ENCODE results near the gene NFKBIZ.
A peak's percentile ranks its signal among the peaks of the same experiment; 100 is the strongest.

Gene NFKBIZ

DNA sequence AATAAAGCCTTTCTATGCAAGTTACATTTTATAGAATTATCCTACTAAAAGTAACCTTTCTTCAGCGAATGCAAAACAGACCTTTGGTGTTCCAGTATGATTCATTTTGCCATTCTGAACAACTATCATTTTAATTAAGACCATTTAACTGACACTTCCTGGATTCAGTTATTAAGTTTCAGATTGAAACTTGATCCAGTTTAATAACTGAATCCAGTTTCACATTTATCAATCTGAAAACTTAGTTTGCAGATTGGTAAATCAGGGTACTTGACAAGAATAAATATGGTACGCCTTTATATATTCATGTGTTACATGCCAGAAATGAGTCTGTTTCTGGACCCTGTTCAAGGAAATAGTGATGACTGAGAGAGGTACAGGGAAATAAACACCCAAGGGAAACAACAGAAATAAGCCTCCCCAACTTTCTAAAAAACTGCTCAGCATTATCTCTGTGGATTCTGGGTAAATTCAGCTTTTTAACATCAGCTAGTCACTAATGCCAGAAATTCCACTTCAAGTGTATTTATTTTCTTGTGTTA lies 23.3 kb upstream of the NFKBIZ start:
- no peak for DNase-seq (ENCODE audit: low spot score)

DNA sequence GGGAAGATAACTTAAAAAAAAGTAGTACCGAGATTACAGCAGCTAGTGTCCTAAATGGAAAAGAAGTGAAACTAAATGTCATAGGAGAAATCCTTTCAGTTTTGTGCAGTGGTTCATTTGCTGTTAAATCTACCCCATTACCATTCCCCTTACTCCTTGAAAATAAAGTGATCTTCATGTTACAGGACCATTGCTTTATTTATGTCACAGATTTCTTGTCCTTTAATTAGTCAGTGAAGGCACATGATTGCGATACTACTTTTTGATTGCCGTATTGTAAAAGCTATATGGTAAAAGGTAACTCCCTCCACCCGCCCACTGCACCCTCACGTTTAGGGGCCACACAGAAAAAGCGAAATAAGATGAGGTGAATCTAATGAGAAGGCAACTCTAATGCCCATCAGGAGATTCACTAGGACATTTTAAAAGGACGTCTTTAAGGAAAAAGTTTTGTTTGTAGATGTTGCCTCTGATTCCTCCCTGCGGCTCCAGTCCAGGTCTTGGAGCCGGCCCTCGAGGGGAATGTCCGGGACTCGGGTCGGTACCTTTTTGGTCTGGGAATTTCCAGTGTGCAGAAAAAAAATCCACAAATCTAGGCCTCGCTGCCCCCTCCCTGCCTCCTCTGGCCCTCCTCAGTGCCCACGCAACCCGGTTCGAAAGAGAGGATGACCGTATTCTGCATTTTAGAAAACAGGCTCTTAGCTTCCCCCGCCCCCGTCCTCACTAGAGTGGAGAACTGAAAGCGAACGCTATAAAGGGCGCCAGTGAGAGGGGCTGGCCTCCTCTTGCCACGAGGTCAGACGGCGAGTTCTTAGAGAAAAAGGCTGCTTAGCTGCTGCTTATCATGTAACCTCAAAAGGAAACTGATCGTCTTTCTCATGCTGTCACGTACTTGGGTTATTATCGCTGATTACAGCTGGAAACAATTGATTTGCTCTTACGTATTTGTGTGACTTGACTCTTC lies 21.8 kb upstream of the NFKBIZ start:
- DNase-seq (ENCODE audit: low spot score) = peak; percentile 46

DNA sequence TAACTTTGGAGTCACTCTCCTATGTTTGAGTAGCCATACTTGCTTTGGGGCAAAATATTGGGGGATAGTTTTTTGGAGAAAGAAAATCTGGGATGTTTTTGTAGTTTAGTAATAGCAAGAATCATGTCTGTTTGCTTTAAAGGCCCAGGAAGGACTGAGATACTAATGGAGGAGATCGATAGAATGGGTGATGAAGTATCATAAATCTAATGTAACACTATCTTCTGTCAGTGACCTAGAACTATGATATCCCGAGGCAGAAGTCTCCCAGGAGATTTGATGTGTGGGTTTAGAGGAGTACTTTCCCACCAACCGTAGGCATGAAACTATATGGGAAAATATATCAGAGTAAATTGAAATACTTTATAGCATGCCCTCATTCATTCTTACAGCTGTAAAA lies 21.0 kb upstream of the NFKBIZ start:
- DNase-seq (ENCODE audit: low spot score) = no peak

DNA sequence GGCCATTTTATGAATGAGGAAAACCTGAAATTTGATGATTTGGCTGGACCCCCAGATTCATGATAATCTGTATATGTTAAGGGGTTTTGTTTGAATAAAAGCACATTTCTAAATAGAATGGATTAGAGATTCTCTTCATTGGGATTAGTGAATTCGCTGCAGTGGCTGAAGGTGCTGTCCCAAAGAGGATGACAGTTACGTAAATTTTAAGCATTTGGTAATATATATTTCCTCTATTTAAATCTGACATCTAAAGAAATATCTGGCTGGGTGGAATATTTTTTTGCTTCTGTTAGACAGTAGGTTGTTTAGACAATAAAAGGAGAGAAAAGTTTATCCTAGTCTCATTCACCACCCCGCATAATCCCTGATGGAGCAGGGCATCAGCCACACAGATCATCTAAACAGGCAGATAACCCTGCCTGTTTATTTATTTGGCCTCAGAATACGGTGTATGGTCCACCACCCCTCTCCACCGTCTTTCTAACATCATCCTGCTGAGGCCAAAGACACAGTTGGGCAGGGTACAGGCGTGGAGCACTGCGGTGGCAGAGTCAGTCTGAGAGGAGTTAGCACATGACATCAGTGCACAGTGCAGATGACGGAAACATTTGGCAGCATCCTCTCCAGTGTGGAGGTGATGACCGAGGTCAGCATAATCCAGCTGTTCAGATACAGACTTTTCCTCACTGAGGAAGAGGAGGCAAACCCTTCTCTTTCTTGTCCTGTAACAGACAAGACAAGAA lies 20.4 kb upstream of the NFKBIZ start:
- no peak for DNase-seq (ENCODE audit: low spot score)

DNA sequence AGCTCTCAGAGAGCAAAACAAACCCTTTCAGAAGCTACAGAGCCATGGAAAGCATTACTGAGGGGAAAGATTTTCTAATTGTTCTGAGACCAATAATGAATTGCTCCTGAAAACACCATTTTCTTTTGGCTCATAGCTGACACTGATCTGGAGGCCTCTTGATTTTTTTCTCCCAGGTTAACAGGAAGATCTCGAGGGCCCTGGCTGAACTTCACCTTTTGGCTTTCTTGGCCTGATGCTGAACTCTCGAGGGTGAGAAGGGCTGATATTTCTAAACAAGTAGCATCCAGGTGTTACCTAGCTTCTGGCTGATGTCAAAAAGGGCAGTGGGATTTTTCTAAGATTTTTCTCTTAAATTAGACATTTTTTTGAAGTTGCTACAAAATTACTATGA lies 19.9 kb upstream of the NFKBIZ start:
- DNase-seq (ENCODE audit: low spot score) = no peak

DNA sequence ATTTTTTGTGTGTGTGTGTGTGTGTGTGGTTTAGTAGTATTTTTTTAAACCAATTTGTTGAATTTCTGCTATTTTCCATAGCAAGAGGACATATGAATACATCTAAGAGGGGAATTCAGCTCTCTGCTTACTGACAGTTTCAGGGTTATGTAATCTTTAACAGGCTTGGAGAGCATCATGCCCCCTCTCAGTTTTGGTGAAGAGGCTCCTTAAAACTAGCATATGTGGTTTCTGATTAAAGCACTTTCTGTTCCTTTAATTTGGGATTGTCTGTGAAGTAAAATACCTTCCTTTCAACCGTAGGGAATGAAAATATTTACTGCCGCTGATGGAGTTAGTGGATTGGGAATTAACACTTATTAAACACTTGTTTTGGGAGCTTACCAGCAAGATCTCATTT lies 19.4 kb upstream of the NFKBIZ start:
- DNase-seq (ENCODE audit: low spot score) = no peak

DNA sequence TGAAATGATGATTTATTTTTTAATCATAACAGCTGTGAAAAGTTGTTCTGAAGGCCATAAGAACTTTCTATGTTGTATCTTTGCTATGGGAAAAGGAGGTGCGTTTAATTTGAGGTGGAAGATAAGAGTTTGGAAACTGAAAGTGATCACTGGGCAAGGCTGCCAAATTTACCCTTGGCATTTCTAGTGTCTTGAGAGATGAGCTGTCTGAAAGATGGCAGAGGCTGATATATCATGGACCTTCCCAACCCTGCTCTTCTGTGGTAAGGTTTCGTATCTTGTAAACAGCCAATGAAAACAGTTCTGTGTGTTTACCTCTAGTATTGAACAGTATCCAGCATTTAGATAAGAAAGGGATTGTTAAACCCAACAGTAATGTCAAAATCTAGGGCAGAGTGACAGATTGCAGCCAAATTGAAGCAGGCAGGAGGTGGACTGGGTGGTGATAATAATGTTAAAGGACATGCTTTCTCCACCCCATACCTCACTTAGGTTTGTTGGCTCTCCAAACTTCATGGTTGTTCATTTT lies 15.8 kb upstream of the NFKBIZ start:
- DNase-seq (ENCODE audit: low spot score) = no peak

DNA sequence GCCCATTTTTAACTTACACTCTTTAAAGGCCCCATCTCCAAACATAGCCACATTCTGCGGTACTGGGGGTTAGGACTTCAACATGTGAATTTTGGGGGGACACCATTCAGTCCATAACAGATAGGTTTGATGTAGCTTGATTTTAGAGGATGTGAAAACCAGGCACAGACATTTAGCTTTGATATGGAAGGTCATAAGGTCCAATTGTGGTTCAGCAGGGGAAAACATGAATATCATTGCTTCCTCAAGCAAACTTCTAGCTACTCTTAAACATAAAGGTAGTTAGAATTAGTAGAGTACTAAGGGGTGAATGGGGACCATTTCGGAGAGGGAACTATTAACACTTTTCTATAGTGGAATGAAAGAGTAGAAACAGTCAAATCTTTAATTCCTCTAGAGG lies 13.6 kb upstream of the NFKBIZ start:
- no peak for DNase-seq (ENCODE audit: low spot score)

DNA sequence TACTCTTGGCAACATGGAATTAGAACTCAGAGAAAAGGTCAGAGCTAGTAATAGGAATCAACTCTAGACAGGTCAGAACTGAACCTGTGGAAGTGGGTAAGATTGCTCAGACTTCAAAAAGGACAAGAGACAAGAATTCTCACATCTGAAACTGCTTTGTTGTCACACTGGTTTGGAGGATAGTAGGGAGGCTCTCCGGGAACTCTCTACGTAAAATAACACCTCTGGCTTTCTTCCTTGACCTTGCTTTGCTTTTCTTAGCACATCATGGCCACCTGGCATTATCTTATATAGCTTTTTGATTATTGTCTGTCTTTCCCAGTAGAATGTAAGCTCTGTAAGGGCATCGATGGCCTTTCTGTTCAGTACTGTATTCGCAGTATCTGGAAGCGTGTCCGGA lies 13.2 kb upstream of the NFKBIZ start:
- DNase-seq (ENCODE audit: low spot score) = no peak

DNA sequence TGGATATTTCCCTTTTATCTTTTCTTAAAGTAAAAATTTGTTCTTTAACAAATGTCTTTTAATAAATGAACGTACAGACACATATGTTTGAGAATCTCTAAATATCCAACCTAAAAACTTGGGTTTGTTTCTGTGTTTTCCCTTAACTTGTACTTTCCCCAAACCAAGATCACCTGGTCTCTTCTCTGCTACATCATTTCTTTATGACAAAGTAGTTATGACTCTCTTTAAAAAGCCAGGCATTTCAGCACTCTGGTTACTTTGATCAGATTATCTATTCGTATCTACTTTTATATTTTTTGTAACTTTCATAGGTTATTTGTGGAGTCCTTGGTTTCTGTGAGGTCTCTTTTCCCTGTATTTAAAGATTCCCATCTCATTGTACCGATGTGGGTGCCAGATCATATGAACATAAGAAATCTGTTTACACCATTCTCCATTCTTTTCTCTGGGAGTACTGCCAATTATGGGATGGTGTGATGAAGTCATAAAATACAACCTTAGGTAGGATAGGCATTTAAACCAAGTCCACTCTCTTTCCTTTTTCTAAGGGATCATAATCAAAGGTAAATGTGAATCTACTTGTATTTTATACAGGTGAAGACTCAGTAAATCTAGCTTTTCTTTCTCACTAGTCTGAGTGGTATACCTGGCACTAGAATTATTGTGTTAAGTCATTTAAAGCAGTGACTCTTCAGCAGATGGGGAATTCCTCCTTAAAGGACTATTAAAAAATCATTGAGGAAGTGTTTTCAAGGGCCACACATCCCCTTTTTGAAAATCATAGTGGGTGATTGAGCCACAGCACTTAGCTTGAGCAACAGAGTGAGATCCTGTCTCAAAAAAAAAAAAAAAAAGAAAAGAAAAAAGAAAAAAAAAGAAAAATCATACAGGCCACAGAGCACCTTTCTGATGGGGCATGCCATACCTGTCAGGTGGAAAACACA lies 12.4 kb upstream of the NFKBIZ start:
- DNase-seq (ENCODE audit: low spot score) = no peak

DNA sequence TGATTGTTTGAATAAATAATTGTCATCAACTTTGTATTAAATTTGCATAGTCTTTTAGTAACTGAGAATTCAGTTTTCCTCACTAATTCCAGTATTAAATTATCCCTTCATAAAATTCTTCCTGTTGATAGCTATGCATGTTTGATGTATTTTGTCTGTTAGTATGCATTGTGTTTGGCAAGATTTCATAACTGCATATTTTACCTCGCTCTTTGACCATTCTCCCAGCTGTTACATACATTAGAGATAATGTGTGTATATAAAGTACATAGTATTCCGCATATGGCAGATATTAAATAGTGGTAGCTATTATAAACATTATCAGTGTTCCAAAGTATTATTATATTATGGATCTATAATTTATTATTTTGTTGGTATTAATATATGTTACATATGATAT lies 10.6 kb upstream of the NFKBIZ start:
- no peak for DNase-seq (ENCODE audit: low spot score)

DNA sequence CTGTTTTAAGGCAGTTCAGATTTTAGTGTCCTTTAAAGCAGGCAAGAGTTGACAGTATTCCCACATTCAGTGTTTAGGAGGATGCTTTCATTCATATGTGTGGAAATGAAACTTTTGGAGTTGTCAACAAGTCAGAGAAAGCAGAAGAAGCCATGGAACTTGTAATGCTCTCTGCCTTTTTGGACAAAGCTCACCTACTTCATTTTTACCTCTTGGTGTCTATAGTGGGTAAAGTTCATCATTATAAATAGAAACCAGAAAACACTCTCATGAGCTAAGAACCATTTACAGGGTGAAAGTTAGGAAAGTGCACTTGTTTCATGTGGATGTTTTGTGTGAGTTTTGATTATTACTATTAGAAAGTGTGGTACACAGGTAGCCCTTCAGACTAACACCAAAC lies 9.2 kb upstream of the NFKBIZ start:
- DNase-seq (ENCODE audit: low spot score) = no peak

DNA sequence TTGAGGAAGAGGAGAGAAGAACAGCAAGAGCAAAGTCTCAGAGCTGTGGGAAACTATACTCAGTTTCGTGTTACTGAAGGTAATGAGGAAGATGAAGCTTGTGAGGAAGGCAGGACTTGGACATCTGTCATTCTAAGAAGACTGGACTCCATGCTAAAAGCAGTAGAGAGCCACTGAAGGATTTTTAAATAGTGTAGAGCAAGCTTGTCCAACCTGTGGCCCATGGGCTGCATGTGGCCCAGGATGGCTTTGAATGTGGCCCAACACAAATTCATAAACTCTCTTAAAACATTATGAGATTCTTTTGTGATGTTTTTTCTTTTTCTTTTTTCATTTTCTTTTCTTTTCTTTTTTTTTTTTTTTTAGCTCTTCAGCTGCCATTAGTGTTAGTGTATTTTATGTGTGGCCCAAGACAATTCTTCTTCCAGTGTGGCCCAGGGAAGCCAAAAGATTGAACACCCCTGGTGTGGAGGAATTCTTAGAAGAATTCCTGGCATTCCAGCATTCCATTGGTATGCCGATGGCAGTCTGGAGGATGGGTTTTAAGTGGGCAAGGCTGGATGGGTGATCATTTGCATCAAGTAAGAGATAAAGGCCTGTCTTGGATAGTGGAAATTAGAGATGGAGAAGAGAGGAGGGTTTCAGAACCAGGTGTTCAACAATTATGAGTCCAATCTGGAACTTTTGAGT lies 6.9 kb upstream of the NFKBIZ start:
- no peak for DNase-seq (ENCODE audit: low spot score)

DNA sequence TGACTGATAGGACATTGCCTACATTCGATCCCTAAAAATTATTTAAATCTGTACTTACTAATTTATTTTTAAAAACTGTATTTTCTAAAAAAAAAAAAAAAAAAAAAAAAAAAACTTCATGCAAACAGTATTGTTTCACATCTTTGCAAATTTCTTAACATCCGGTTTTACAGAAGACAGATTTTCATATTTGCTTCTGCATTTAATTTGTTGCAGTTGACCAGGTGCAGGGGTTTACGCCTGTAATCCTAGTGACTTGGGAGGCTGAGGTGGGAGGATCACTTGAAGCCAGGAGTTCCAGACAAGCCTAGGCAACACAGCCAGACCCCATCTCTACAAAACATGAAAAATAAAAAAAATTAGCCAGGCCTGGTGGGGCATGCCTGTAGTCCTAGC lies 6.4 kb upstream of the NFKBIZ start:
- DNase-seq (ENCODE audit: low spot score) = no peak

DNA sequence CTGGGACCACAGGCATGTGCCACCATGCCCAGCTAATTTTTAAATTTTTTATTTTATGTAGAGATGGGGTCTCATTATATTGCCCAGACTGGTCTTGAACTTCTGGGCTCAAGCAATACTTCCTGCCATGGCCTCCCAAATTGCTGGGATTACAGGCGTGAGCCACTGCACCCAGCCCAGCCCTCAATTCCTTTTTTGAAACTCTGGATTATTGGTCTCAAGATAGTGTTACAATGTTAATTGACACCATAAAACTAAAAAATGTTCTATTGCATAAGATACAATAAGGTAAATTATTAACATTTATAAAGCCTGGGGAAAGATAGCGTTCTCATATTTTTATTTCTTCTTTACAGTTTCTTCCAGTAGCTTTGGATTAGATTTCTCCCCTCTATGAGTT lies 3.9 kb upstream of the NFKBIZ start:
- no peak for DNase-seq (ENCODE audit: low spot score)

DNA sequence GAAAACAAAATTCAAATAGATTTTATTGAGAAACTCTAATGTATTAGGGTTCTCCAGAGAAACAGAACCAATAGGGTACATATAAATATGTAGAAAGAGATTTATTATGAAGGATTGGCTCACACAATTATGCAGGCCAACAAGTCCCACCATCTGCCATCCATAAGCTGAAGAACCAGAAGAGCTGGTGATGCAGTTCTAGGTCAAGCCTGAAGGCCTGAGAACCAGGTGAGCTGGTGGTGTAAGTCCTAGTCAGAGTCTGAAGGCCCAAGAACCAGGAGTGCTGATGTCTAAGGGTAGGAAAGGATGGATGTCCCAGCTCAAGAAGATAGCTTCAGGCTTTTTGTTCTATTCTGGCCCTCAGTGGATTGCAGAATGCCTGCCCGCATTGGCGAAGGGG lies 2.6 kb upstream of the NFKBIZ start:
- DNase-seq (ENCODE audit: low spot score) = no peak

DNA sequence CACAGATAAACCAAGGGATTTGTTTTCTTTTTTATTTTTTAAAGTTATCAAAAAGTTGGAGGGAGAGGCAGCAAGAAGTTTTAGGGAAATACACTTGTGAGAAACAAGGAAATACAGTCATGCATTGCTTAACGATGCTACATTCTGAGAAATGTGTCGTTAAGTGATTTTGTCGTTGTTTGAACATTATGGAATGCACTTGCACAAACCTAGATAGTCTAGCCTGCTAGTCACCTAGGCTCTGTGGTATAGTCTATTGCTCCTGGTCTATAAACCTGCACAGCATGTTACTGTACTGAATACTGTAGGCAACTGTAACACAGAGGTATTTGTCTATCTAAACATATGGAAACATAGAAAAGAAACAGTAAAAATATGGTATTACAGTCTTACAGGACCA lies 2.0 kb upstream of the NFKBIZ start:
- no peak for DNase-seq (ENCODE audit: low spot score)

DNA sequence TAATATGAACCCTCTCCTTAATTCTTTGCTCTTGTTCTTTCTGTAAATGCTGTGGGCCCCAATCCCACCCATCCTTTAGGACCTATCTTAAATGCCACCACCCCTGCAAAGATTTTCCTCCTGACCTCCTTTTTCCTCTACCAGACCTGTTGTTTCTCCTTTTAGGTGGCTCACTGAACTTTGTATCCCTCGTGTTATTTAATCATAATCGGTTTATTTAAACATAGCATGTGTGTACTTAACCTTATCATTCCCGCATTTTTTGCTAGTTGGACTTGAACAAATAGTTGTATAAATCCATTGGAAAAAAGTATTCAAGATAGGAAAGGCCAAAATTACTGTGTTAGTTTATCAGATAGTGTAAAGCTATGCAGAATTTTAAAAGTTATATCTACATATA lies 988 bp upstream of the NFKBIZ start:
- DNase-seq (ENCODE audit: low spot score) = no peak

DNA sequence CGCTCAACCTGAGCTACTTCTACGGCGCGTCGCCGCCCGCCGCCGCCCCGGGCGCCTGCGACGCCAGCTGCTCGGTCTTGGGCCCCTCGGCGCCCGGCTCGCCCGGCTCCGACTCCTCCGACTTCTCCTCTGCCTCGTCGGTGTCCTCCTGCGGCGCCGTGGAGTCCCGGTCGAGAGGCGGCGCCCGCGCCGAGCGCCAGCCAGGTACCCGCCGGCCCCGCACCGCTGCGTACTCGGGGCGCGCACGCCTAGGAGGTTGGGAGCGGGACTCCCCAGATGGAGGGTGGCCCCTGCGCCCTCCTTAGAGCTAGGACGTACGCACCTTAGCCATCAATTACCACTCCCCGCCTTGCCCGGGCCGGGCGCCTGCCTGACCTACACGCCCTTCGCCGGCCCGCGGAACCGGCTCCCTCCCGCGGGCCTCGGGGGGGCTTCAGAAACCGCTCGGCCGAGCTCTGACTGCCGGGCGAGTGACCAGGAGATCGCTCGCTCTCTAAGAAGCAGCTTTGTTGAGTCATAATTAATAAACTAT lies 466 bp downstream of the NFKBIZ start:
- no peak for DNase-seq (ENCODE audit: low spot score)

DNA sequence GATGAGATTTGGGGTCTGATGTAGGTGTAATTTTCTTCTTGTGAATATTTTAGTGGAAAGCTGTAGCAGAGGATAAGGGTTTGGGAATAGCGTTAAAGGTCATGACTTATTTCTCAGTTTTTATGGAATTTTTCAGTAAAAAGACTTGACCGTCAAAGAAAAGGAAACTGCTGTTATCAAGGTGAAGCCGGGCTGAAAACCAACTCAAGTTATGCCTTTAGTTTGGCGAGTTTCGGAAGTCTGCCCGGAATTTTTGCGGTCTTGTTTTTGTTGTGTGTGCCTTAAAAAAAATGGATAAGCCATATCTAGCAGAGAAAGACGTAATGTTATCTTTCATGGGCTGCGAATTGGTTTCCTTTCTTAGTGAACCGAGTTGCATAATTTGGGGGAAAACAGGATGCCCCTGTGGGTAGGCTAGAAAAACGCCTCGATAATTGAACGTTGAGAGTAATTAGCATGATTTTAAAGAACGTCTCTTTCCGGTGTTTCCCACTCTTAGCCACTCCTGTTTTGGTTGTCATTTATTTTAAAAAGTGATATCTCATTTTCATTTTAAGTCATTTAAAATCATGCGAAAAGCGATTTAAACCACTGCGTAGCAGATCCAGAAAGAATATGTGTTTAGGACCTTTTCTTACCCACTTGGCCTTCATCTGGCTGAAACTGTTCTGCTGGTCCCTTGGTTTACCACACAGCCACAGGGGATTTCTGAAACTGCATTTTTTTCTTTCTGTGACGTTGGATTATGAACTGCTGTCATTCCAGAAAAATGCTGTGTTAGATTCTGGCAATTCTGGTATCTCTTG lies 1.1 kb downstream of the NFKBIZ start:
- peak; percentile 51 for DNase-seq (ENCODE audit: low spot score)
